ENCODE data around the gene MYOC. TPM values are rescaled to one million over a fixed set of nuclear protein-coding genes. Genes with fewer than 3 reads are reported as not detected.

Gene MYOC
- total and polyA plus RNA-seq, 4 donors, result 0.11 to 1.8 (median 0.58) TPM

GRCh38 chr1:171596119-171596518 lies 56.4 kb downstream of the MYOC start:
- ATAC-seq (ENCODE audit: insufficient read depth, low FRiP score) (no peak), DNase-seq (no peak)
- H3K36me3 ChIP-seq (ENCODE audit: control insufficient read depth in 4 of 4, insufficient read depth in 4 of 4, low read length in 4 of 4), result peaks cover 7 to 18% (median 10%) of the 10 kb centered on the region in 4 donors
- no peak for TF ChIP-seq CTCF (IDR thresholded peaks at IDR 0.05; ENCODE audit: control extremely low read depth, extremely low read depth)
- no peak overlapping the region for H3K4me3 ChIP-seq
- no peaks in the 10 kb centered on the region for H3K27me3 ChIP-seq (ENCODE audit: control insufficient read depth in 3 of 3, insufficient read depth in 3 of 3, low read length in 2 of 3)
- WGBS, 2 donors, result 98 to 100% methylated on average over 1 of the region's 1 CpG
- no peaks in the 10 kb centered on the region for H3K9me3 ChIP-seq (ENCODE audit: control insufficient read depth in 4 of 4, insufficient read depth in 3 of 4, low read length in 3 of 4)
- H3K9ac ChIP-seq (ENCODE audit: insufficient read depth in 1 of 2, low read length in 2 of 2), result no peak overlapping the region
- peaks cover 0 to 2% (median 0%) of the 10 kb centered on the region in 5 donors for H3K4me1 ChIP-seq (ENCODE audit: control insufficient read depth in 5 of 5, insufficient read depth in 5 of 5, low read length in 5 of 5)
- H3K27ac ChIP-seq (ENCODE audit: low read depth in 1 of 2, low read length in 1 of 2), result no peak overlapping the region

GRCh38 chr1:171595324-171595723 lies 57.2 kb downstream of the MYOC start:
- no peak for TF ChIP-seq CTCF (IDR thresholded peaks at IDR 0.05; ENCODE audit: control extremely low read depth, extremely low read depth)
- H3K27ac ChIP-seq (ENCODE audit: low read depth in 1 of 2, low read length in 1 of 2), result no peak overlapping the region
- H3K4me1 ChIP-seq (ENCODE audit: control insufficient read depth in 5 of 5, insufficient read depth in 5 of 5, low read length in 5 of 5), result peaks cover 0 to 2% (median 0%) of the 10 kb centered on the region in 5 donors
- no peaks in the 10 kb centered on the region for H3K27me3 ChIP-seq (ENCODE audit: control insufficient read depth in 3 of 3, insufficient read depth in 3 of 3, low read length in 2 of 3)
- DNase-seq (no peak), ATAC-seq (ENCODE audit: insufficient read depth, low FRiP score) (no peak)
- H3K4me3 ChIP-seq, result no peak overlapping the region
- no peaks in the 10 kb centered on the region for H3K9me3 ChIP-seq (ENCODE audit: control insufficient read depth in 4 of 4, insufficient read depth in 3 of 4, low read length in 3 of 4)
- peaks cover 8 to 24% (median 12%) of the 10 kb centered on the region in 4 donors for H3K36me3 ChIP-seq (ENCODE audit: control insufficient read depth in 4 of 4, insufficient read depth in 4 of 4, low read length in 4 of 4)
- WGBS, 2 donors, result 80 to 94% methylated on average over 1 of the region's 1 CpG
- no peak overlapping the region for H3K9ac ChIP-seq (ENCODE audit: insufficient read depth in 1 of 2, low read length in 2 of 2)

- Histone ChIP-seq H3K36me3 (ENCODE audit: control insufficient read depth in 4 of 4, insufficient read depth in 4 of 4, low read length in 4 of 4) (peaks cover 21 to 43% (median 38%) of the 10 kb centered on the region in 4 donors), H3K27ac (ENCODE audit: low read depth in 1 of 2, low read length in 1 of 2) (no peak overlapping the region), H3K4me3 (no peak overlapping the region), H3K4me1 (ENCODE audit: control insufficient read depth in 5 of 5, insufficient read depth in 5 of 5, low read length in 5 of 5) (no peaks in the 10 kb centered on the region), H3K27me3 (ENCODE audit: control insufficient read depth in 3 of 3, insufficient read depth in 3 of 3, low read length in 2 of 3) (no peaks in the 10 kb centered on the region), H3K9ac (ENCODE audit: insufficient read depth in 1 of 2, low read length in 2 of 2) (no peak overlapping the region), H3K9me3 (ENCODE audit: control insufficient read depth in 4 of 4, insufficient read depth in 3 of 4, low read length in 3 of 4) (no peaks in the 10 kb centered on the region)
- ATAC-seq (ENCODE audit: insufficient read depth, low FRiP score), result no peak
- DNase-seq, result no peak
- TF ChIP-seq CTCF (IDR thresholded peaks at IDR 0.05; ENCODE audit: control extremely low read depth, extremely low read depth), result no peak
- WGBS, 2 donors, result 78 to 92% methylated on average over 1 of the region's 1 CpG
Measured at GRCh38 chr1:171590022-171590421, 62.5 kb downstream of the MYOC start.

GRCh38 chr1:171588230-171588629 lies 64.3 kb downstream of the MYOC start:
- H3K4me1 ChIP-seq (ENCODE audit: control insufficient read depth in 5 of 5, insufficient read depth in 5 of 5, low read length in 5 of 5), result no peaks in the 10 kb centered on the region
- peaks cover 28 to 52% (median 49%) of the 10 kb centered on the region in 4 donors for H3K36me3 ChIP-seq (ENCODE audit: control insufficient read depth in 4 of 4, insufficient read depth in 4 of 4, low read length in 4 of 4)
- no peaks in the 10 kb centered on the region for H3K27me3 ChIP-seq (ENCODE audit: control insufficient read depth in 3 of 3, insufficient read depth in 3 of 3, low read length in 2 of 3)
- ATAC-seq (ENCODE audit: insufficient read depth, low FRiP score) (no peak), DNase-seq (no peak)
- H3K27ac ChIP-seq (ENCODE audit: low read depth in 1 of 2, low read length in 1 of 2), result no peak overlapping the region
- TF ChIP-seq CTCF (IDR thresholded peaks at IDR 0.05; ENCODE audit: control extremely low read depth, extremely low read depth), result no peak
- no peak overlapping the region for H3K9ac ChIP-seq (ENCODE audit: insufficient read depth in 1 of 2, low read length in 2 of 2)
- H3K4me3 ChIP-seq, result no peak overlapping the region
- no peaks in the 10 kb centered on the region for H3K9me3 ChIP-seq (ENCODE audit: control insufficient read depth in 4 of 4, insufficient read depth in 3 of 4, low read length in 3 of 4)
- 93% methylated on average over 2 of the region's 2 CpGs for WGBS, 2 donors
